Stimulated activated CD8-positive, alpha-beta memory T cell treated with anti-CD3 and anti-CD28 coated beads, Interleukin-4, amount 100 ng/mL, for 24 hours (primary cell): ENCODE results near the gene DRICH1.
"Not testable (repeated sequence)": the region's sequence is repeated elsewhere in the genome, so short reads cannot be mapped to it uniquely, and the experiment has no call there.

Experiments used
- DNase-seq: peaks from one replicate; pipeline ENCODE4 v3.0.0-alpha.2; 2020; ENCODE audit warnings: low read depth

The DRICH1 gene

GRCh38 chr22:23649071-23649501 is 17.0 kb upstream of the DRICH1 start:
- DNase-seq: no peak

- not testable (repeated sequence) for DNase-seq
Measured at GRCh38 chr22:23646526-23646925, 14.4 kb upstream of the DRICH1 start.

- DNase-seq: not testable (repeated sequence)
Measured at GRCh38 chr22:23640206-23640605, 8.1 kb upstream of the DRICH1 start.

DNA sequence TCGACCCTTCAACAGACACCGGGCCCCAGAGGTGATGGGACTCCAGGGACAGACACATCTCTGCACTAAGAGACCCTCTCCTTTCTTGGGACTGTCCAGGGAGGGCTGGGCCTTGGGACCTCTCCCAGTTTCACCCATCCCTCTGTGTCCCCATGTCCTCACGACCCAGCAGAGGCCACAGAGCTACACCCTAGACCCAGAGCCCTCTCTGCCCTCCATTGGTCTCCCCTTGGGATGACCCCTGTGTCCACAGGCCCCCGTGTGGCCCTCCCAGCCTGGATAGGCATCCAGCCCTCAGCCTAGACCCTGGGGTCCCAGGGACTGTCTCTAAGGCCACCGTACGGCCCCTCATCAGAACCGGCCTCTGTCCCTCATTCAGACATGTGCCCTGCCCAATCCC is 7.5 kb upstream of the DRICH1 start:
- DNase-seq: no peak

GRCh38 chr22:23638611-23639010 is 6.5 kb upstream of the DRICH1 start:
- no peak for DNase-seq

- not testable (repeated sequence) for DNase-seq
Measured at GRCh38 chr22:23635291-23635690, 3.2 kb upstream of the DRICH1 start.

DNA sequence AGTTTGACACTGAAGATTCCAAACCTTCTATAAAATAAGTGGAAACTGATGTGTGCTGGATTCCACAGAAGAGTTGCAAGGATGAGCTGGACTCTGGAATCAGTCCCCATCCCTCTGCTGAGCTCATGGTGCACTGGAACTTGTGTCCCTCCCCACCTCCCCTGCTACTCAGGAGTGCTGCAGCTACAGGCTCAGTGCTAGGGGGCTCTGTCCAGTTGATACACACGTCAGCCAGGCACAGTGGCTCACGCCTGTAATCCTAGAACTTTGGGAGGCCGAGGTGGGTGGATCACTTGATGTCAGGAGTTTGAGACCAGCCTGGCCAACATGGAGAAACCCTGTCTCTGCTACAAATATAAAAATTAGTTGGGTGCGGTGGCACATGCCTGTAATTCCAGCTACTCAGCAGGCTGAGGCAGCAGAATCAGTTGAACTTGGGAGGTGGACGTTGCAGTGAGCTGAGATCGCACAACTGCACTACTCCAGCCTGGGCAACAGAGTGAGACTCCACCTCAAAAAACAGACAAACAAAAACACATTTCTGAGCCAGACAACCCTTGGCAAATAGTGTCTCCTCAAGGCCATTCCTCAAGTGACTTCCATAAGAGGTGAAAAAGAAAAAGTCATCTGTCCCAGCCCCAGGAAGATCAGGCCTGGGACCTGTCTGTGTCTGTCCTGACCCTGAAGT is 3.9 kb downstream of the DRICH1 start:
- DNase-seq: not testable (repeated sequence)

DNA sequence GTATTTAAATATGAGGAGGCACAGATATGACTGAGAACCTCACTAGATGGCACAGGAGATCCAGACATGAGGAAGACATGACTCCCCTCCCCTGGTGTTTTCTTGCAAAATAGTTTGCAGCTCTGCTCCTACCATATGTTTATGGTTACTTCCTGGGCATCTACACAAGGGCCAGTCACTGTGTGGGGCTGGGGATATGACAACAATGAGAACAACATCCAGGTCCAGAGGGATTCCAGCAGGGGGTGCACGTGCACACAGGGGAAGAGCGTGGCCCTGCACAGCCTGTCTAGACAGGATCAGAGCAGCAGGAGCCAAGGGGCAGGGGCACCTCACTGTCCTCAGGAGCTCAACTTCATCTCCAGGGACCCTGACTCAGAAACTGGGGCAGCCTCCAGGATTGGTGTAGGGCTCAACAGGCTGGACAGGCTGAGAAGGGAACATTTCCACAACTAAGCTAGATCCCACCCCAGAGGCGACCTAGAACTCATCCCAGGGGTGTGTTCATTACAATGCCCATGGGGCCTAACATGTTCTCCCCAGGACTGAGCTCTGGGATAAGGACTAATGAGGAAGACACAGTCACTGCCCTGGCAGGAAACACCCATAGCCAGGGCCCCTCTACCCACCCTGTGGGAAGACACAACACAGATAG is 4.6 kb downstream of the DRICH1 start:
- peak; percentile 31 for DNase-seq

- no peak for DNase-seq
Measured at GRCh38 chr22:23626286-23626975, 5.7 kb downstream of the DRICH1 start.

DNA sequence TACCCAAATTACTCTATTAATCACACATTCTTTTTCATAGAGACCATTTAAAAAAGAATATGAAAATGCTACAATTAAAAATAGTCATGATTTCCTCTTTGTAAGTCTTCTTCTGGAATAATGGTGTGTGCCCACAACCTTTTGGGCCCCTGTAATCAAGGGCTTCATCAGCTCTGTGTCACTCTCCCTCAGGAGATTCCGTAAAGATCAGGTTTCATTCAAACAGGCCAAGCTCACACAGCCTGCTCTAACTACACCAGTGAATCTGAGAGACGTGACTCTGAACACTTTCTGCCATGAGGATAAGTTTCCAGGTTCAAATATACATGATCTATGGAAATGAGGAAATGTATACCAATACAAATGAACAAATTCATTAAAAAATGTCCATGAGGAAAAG is 9.5 kb downstream of the DRICH1 start:
- no peak for DNase-seq

- DNase-seq: not testable (repeated sequence)
Measured at GRCh38 chr22:23621916-23622315, 10.2 kb downstream of the DRICH1 start.

DNA sequence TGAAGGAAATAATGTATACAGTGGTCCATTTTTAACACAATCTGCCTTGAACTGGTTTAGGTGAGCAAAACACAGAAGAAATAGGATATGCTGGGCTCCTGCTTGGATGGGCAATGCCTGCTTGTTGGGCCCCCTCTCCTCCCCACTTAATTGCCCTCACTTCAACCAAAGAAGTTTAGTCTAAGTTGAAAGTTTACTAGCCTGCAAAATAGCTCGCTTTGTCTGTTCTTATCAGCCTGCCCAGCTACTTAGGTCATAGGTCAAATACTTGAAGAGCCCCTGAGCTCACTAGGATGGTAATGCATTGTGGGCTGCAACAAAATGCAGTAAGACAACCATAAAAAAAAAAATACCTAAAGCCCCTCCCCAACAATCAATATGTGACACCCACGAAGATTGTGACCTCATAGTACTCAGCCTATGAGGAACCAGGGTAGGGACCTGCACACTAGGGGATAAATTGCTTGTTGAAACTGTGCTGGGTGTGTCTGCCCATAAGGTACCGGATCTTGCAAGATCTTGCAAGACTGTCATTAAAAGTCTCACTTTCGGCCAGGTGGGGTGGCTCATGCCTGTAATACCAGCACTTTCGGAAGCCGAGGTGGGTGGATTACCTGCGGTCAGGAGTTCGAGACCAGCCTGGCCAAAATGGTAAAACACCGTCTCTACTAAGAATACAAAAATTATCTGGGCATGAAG is 10.9 kb downstream of the DRICH1 start:
- no peak for DNase-seq

- no peak for DNase-seq
Measured at GRCh38 chr22:23613193-23613972, 18.7 kb downstream of the DRICH1 start.

GRCh38 chr22:23609983-23610781 is 21.9 kb downstream of the DRICH1 start:
- no peak for DNase-seq

- no peak for DNase-seq
Measured at GRCh38 chr22:23608583-23608982, 23.5 kb downstream of the DRICH1 start.

DNA sequence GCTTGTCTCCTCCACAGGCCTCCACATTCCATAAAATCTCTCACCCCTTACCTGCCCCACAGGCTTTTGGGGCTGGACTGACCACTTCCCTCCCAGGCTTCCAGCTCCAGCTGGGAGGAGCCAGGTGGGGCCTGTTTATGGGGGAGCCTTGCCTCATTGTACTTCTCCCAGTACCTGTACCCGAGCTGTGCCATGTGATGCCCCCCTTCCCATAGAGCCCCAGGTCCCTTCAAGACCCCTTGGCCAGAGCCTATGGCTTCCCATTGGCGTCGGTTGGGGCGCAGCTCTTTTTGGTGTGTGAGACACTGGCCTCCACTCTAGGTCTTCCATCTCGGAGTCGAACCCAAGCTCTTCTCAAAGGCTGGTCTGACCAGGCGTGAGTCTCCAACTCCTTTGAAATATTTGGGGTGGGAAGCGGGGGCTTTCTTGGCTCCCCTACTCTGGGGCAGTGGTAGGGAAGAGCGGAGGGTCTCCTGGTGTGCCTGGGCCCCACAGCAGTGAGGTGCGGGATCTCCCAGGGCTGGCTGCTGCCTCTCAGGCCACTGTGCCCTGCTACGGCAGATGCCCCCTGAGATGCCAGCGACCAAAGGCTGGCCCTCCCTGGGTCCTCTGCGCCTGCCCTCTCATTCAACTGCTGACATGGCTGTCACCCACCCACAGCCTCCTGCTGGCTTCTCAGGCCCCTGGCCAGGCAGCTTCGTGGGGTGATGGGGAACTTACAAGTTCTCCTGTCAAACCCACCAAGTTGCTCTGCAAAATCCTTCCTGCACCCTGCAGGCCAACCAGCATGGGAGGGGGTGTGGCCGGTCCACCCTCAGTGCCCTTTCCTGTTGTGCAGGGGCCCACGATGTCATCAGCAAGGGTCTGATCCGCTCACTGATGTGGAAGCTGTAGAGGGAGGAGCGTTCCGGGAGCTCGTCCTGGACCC is 25.7 kb downstream of the DRICH1 start:
- no peak for DNase-seq

GRCh38 chr22:23604939-23605712 is 27.0 kb downstream of the DRICH1 start:
- DNase-seq: no peak

GRCh38 chr22:23603266-23603665 is 28.9 kb downstream of the DRICH1 start:
- no peak for DNase-seq
